Heart left ventricle (tissue), 13 donors: ENCODE measurements around the gene MYL6B.

Source experiments
- POLR2A ChIP-seq, 2 donors: fragments of 450-650 bp; IDR thresholded peaks; one replicate each; pipeline ENCODE4 v1.6.1; 2017; ENCODE audit warnings: antibody characterized with exemption in 2 of 2, mild to moderate bottlenecking in 2 of 2, moderate library complexity in 2 of 2
- TF ChIP-seq, protein P1 (sequence below), 12 donors: fragments of 200-600 bp; sonication (generic) in 4 of 12; IDR thresholded peaks; one replicate each; pipeline versions ENCODE4 v1.5.0 to v1.8.0; 2018 to 2022; ENCODE audit warnings: antibody characterized with exemption in 12 of 12, mild to moderate bottlenecking in 5 of 12
- donor health status: ischemic (EF 13 %, LVEDD 7.1; RV severe dilation, severe dysfunction).
- donor health status: DM: no; HTN: yes; CAD: no.
- donor health status: DM: no; HTN: no; CAD: no.
- donor health status: ischemic (EF 25% LVEDD 6.9; RV normal size, moderate dysfunction).
- donor health status: ischemic (EF 25% LVEDD 5.7; RV mildly dilated, moderate dysfunction).
- donor health status: ischemic (EF 35%, LVEDD 5.7; RV mildly dilated, moderate dysfunction).
- donor health status: nonischemic (EF 11% LVEDD 7.7; RV severe dilation, severe dysfunction).
- donor health status: DM: yes; HTN: yes; CAD: no.
- donor health status: PGD.
- donor health status: ischemic (EF 29% LVEDD 5.4; RV normal size, mild dysfunction).
- donor health status: nonischemic (EF 23%, LVEDD 6.1; RV moderate dilation, normal function).

DNA sequence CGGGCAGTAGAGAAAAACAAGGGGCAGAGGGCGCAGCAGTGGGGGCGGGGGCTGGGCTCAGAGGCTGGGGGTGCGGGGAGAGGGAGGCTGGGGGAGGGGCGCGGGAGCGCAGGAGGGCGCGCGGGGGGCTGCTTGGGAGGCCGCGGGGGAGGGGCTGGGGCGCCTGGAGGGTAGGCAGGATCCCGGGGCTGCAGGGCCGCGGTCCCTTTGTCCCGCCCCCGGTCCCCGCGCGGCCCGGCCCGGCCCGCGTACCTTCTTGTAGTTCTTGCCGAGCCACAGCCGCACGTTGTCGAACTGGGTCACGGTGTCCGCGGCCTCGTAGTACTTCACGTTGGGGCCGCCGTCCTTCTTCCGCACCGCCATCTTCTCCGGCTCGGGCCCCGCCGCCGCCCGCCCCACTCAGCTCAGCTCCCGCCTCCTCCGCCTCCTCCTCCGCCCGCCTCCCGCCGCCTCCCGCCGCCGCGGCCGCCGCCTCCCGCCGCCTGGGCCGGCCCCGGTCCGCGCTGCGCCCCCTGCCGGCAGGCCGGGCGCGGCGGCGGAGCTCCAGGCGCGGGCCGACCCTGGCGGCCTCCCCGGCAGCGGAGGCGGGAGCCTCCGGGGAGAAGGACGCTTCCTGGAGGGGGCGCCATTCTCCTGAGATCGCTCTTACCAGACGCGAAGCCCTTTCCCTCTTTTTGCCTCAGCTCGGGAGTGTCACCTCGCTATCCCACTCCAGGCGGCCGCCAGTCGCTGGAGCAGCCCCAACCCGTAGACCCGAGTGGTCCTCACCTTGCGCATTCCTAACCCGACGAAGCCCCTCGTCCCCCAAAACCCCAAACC lies 36.9 kb downstream of the MYL6B start, which contains the start of gene SMARCC2:
- TF ChIP-seq, protein P1, sequence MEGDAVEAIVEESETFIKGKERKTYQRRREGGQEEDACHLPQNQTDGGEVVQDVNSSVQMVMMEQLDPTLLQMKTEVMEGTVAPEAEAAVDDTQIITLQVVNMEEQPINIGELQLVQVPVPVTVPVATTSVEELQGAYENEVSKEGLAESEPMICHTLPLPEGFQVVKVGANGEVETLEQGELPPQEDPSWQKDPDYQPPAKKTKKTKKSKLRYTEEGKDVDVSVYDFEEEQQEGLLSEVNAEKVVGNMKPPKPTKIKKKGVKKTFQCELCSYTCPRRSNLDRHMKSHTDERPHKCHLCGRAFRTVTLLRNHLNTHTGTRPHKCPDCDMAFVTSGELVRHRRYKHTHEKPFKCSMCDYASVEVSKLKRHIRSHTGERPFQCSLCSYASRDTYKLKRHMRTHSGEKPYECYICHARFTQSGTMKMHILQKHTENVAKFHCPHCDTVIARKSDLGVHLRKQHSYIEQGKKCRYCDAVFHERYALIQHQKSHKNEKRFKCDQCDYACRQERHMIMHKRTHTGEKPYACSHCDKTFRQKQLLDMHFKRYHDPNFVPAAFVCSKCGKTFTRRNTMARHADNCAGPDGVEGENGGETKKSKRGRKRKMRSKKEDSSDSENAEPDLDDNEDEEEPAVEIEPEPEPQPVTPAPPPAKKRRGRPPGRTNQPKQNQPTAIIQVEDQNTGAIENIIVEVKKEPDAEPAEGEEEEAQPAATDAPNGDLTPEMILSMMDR (IDR thresholded peaks at IDR 0.05): peak; percentile 61 to 87 (median 72)
- TF ChIP-seq POLR2A (IDR thresholded peaks at IDR 0.05): peak in 1 of 2 donors; percentile 30
